IMR-90 (cell line): ENCODE measurements around the gene MGAT4A. TPM values are rescaled to one million over a fixed set of nuclear protein-coding genes. Genes with fewer than 3 reads are reported as not detected.

ENCODE experiments used
- ATAC-seq: fragments of 200-7000 bp; cut with Tn5 transposase; 2 replicates; pipeline ENCODE4 v1.9.1; 2020; ENCODE audit warnings: low read depth, mild to moderate bottlenecking, moderate library complexity
- BruUV-seq: library from RNA; stranded (reverse); fragments of 400-500 nt; replicated peaks from 2 replicates; lab custom pipeline; 2021; lab: Mats Ljungman, UMichigan
- CTCF ChIA-PET: fragments of 300-600 bp; formaldehyde crosslinking; extraction: SDS; loops from one replicate; lab custom pipeline; 2021; ENCODE audit warnings: antibody characterized with exemption; lab: Yijun Ruan, JAX
- POLR2A ChIA-PET: fragments of 300-600 bp; sonication (Branson Sonifier 250); formaldehyde crosslinking; loops from one replicate; lab custom pipeline; 2022; ENCODE audit warnings: antibody characterized with exemption; ENCODE audit not compliant: unreplicated experiment; lab: Charles Lee
- DNase-seq: peaks from one replicate; pipeline ENCODE4 v3.0.0; 2013
- H2AFZ ChIP-seq: replicated peaks from 2 replicates; pipeline ENCODE3; 2013; ENCODE audit warnings: low read length, mild to moderate bottlenecking; ENCODE audit not compliant: poor library complexity
- H2AK5ac ChIP-seq: 2 replicates; pipeline ENCODE4 v1.6.1; 2013; ENCODE audit warnings: low read depth, low read length, inconsistent platforms
- H2AK9ac ChIP-seq: replicated peaks from 2 replicates; pipeline ENCODE3; 2013; ENCODE audit warnings: mild to moderate bottlenecking, low read depth, low read length, moderate library complexity; ENCODE audit not compliant: poor library complexity
- H2BK120ac ChIP-seq: 2 replicates; pipeline ENCODE4 v1.6.1; 2013; ENCODE audit warnings: low read depth, low read length, inconsistent platforms
- H2BK15ac ChIP-seq: 3 replicates; pipeline ENCODE4 v1.6.1; 2013; ENCODE audit warnings: low read depth, low read length, inconsistent platforms
- H2BK20ac ChIP-seq: 2 replicates; pipeline ENCODE4 v1.6.1; 2013; ENCODE audit warnings: low read depth, mild to moderate bottlenecking, inconsistent platforms, low read length, moderate library complexity
- H2BK5ac ChIP-seq: 2 replicates; pipeline ENCODE4 v1.6.1; 2013; ENCODE audit warnings: mild to moderate bottlenecking, low read depth, low read length, inconsistent platforms; ENCODE audit not compliant: poor library complexity, severe bottlenecking
- H3K14ac ChIP-seq: replicated peaks from 2 replicates; pipeline ENCODE4 v1.6.1; 2013; ENCODE audit warnings: low read depth, low read length, inconsistent platforms
- H3K18ac ChIP-seq: 2 replicates; pipeline ENCODE4 v1.6.1; 2013; ENCODE audit warnings: low read depth, low read length, control low read depth
- H3K23ac ChIP-seq: 2 replicates; pipeline ENCODE4 v1.6.1; 2013; ENCODE audit warnings: low read depth, low read length, inconsistent platforms
- H3K27ac ChIP-seq: 2 replicates; pipeline ENCODE4 v1.5.1; 2013; ENCODE audit warnings: mild to moderate bottlenecking, control low read depth, low read length; ENCODE audit not compliant: insufficient read depth
- H3K27me3 ChIP-seq: 2 replicates; pipeline ENCODE4 v1.6.1; 2013; ENCODE audit warnings: low read length; ENCODE audit not compliant: control insufficient read depth, insufficient read depth
- H3K36me3 ChIP-seq: 2 replicates; pipeline ENCODE4 v1.6.1; 2013; ENCODE audit warnings: low read length, mixed read lengths; ENCODE audit not compliant: control insufficient read depth, insufficient read depth
- H3K4ac ChIP-seq: 2 replicates; pipeline ENCODE4 v1.6.1; 2013; ENCODE audit warnings: low read depth, low read length, inconsistent platforms
- H3K4me1 ChIP-seq: 2 replicates; pipeline ENCODE4 v1.6.1; 2013; ENCODE audit warnings: low read length, mixed read lengths; ENCODE audit not compliant: control insufficient read depth, insufficient read depth
- H3K4me2 ChIP-seq: 2 replicates; pipeline ENCODE4 v1.6.1; 2013; ENCODE audit warnings: low read depth, mild to moderate bottlenecking, control low read depth, low read length, moderate library complexity
- H3K4me3 ChIP-seq: 2 replicates; pipeline ENCODE4 v1.5.1; 2013; ENCODE audit warnings: low read depth, mild to moderate bottlenecking, control low read depth, low read length, moderate library complexity; ENCODE audit not compliant: insufficient read depth
- H3K56ac ChIP-seq: 2 replicates; pipeline ENCODE4 v1.6.1; 2013; ENCODE audit warnings: low read length, inconsistent platforms; ENCODE audit not compliant: insufficient read depth; ENCODE audit errors: extremely low read depth
- H3K79me1 ChIP-seq, 2 experiments: 2 replicates each; pipeline ENCODE4 v1.6.1; 2013; ENCODE audit warnings: low read length in 2 of 2, inconsistent platforms in 1 of 2, low read depth in 1 of 2
- H3K9ac ChIP-seq: 2 replicates; pipeline ENCODE4 v1.6.1; 2013; ENCODE audit warnings: low read depth, low read length, control low read depth
- H3K9me1 ChIP-seq: 2 replicates; pipeline ENCODE4 v1.6.1; 2013; ENCODE audit warnings: low read length, inconsistent platforms; ENCODE audit not compliant: insufficient read depth
- H3K9me3 ChIP-seq: 2 replicates; pipeline ENCODE4 v1.6.1; 2013; ENCODE audit warnings: low read length; ENCODE audit not compliant: control insufficient read depth, insufficient read depth
- H4K20me1 ChIP-seq: 2 replicates; pipeline ENCODE4 v1.6.1; 2013; ENCODE audit warnings: low read length, inconsistent platforms; ENCODE audit not compliant: insufficient read depth
- H4K5ac ChIP-seq: 2 replicates; pipeline ENCODE4 v1.6.1; 2013; ENCODE audit warnings: mild to moderate bottlenecking, low read depth, low read length, control low read depth
- H4K8ac ChIP-seq, 2 experiments: 2 replicates each; pipeline ENCODE4 v1.6.1; 2013; ENCODE audit warnings: low read depth in 2 of 2, low read length in 2 of 2, control low read depth in 1 of 2, inconsistent platforms in 1 of 2
- H4K91ac ChIP-seq: 2 replicates; pipeline ENCODE4 v1.6.1; 2013; ENCODE audit warnings: low read depth, low read length, inconsistent platforms; ENCODE audit not compliant: insufficient read depth
- ELK1 ChIP-seq: fragments of 150-350 bp; IDR thresholded peaks from 2 replicates; pipeline ENCODE4 v1.6.1; 2016; ENCODE audit warnings: low read depth, mild to moderate bottlenecking, low read length, moderate library complexity, borderline replicate concordance
- SMC3 ChIP-seq: fragments of 150-350 bp; IDR thresholded peaks from 2 replicates; pipeline ENCODE4 v1.6.1; 2016; ENCODE audit warnings: low read depth, mild to moderate bottlenecking, antibody characterized with exemption, low read length, moderate library complexity
- WGBS, 2 experiments: methylation state at CpG; one replicate each; pipeline versions ENCODE4 v1.1.5 to v1.1.7; 2013; ENCODE audit warnings: missing lambda C conversion rate in 2 of 2; ENCODE audit not compliant: insufficient read length in 1 of 2; ENCODE audit errors: extremely low coverage in 2 of 2; 5-methylcytosine and 5-hydroxymethylcytosine counted together
- dilution Hi-C: fragments of 300-500 bp; cut with HindIII; formaldehyde crosslinking; loops from one replicate; pipeline ENCODE4 v1.14.3; 2018; ENCODE audit warnings: low sequenced_read_pairs; ENCODE audit not compliant: unreplicated experiment
- in situ Hi-C: fragments of 300-500 bp; cut with MboI; formaldehyde crosslinking; loops from 3 replicates; pipeline ENCODE4 v1.14.3; 2019; ENCODE audit warnings: low sequenced_read_pairs, inconsistent platforms, mixed read lengths
- intact Hi-C: fragments of 100-400 bp; cut with micrococcal nuclease; formaldehyde crosslinking; loops from 2 replicates; pipeline ENCODE4 v1.10.0; 2022
- polyA plus RNA-seq, 3 experiments: library from polyadenylated mRNA; depleted of rRNA; stranded (reverse); fragments of >200 nt; gene quantifications; 2 replicates each; pipeline ENCODE4 v1.2.3, GENCODE V29; 2012; ENCODE audit warnings: low replicate concordance in 1 of 3
- total RNA-seq: library from RNA; depleted of rRNA; stranded (reverse); fragments of >200 nt; gene quantifications from 2 replicates; pipeline ENCODE4 v1.2.3, GENCODE V29; 2012

MGAT4A gene
- total and polyA plus RNA-seq, 2 of the 4 experiments (the other 2 are of a cell fraction): under 0.01 TPM; not detected in 1

- intact Hi-C loops: no loop called here
- no peak overlapping the region for H4K8ac ChIP-seq
- CTCF ChIA-PET: no interaction called here
- no peak overlapping the region for H2AK5ac ChIP-seq
- no peaks in the 10 kb centered on the region for H4K20me1 ChIP-seq
- in situ Hi-C loops: no loop called here
- no peak overlapping the region for H2BK120ac ChIP-seq
- no peak overlapping the region for H2BK5ac ChIP-seq
- no peak overlapping the region for H2AFZ ChIP-seq
- POLR2A ChIA-PET: no interaction called here
- no TSS peak for BruUV-seq
- no peaks in the 10 kb centered on the region for H3K4me1 ChIP-seq
- H3K79me1 ChIP-seq: no peaks in the 10 kb centered on the region
- no peak overlapping the region for H3K23ac ChIP-seq
- H2AK9ac ChIP-seq: no peak overlapping the region
- peaks cover 14% of the 10 kb centered on the region for H3K27me3 ChIP-seq
- DNase-seq: no peak
- no peak overlapping the region for H3K4ac ChIP-seq
- H3K4me2 ChIP-seq: no peak overlapping the region
- no peak overlapping the region for H3K14ac ChIP-seq
- H3K36me3 ChIP-seq: no peaks in the 10 kb centered on the region
- no peak overlapping the region for H3K18ac ChIP-seq
- H4K91ac ChIP-seq: no peak overlapping the region
- WGBS, 2 experiments: 63% methylated on average over 3 of the region's 6 CpGs; no CpG with 5 or more reads in 1 of the 2 experiments
- H3K9ac ChIP-seq: no peak overlapping the region
- H3K56ac ChIP-seq: no peak overlapping the region
- no peak overlapping the region for H3K4me3 ChIP-seq
- H3K9me3 ChIP-seq: no peaks in the 10 kb centered on the region
- H3K9me1 ChIP-seq: no peaks in the 10 kb centered on the region
- ATAC-seq: no peak
- H2BK15ac ChIP-seq: no peak overlapping the region
- no peak for TF ChIP-seq SMC3
- TF ChIP-seq ELK1: no peak
- H3K27ac ChIP-seq: no peak overlapping the region
- dilution Hi-C loops: no loop called here
- no peak overlapping the region for H2BK20ac ChIP-seq
- no peak overlapping the region for H4K5ac ChIP-seq
These were observed 31.0 kb upstream of the MGAT4A start for GRCh38 chr2:98761909-98762308.
